GM18520 (cell line): Measurements from ENCODE around the gene TMX1.
A peak's percentile ranks its signal among the peaks of the same experiment; 100 is the strongest.

Source experiments
- ATAC-seq: cut with Tn5 transposase; IDR thresholded peaks from one replicate; pipeline ENCODE4 v1.9.1; 2021; ENCODE audit not compliant: unreplicated experiment

TMX1 gene

DNA sequence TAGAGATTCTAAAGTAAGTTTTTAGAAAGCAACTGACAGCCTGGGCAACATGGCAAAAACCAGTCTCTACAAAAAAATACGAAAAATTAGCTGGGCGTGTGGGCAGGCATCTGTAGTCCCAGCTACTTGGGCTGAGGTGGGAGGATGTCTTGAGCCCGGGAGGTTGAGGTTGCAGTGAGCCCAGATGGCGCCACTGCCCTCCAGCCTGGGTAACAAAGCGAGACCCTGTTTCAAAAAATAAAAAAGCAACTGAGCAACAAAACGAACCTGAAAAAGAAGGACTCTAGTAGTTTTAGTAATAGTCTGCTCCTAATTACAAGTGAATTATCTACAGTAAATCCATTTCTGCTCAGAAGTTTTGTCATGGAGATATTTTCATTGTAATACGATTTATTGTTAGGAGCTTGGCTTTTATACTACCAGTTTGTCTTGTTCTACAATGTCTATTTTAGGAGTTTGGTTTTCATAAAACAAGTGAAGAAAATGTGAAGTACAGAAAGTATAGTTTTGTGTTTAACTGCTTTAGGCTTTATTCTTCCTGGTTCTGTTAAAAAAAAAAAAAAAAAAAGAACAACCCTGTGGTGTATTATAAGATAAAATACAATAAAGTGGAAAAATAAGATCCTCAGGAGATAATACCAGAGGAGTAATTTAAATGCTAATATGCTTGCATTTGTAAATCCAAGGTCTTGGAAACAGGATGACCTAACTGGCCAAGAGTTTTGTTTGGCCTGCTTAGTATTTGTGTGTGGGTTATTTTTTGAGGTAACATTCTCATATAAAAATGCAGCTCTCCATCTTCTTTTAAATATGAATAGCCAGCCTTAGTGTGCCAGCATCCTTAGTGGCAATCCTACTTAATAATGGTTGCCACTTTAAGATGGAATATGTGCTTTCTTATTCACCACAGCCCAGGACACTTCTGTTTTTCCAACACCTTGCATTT lies 2.8 kb downstream of the TMX1 start:
- no peak for ATAC-seq

DNA sequence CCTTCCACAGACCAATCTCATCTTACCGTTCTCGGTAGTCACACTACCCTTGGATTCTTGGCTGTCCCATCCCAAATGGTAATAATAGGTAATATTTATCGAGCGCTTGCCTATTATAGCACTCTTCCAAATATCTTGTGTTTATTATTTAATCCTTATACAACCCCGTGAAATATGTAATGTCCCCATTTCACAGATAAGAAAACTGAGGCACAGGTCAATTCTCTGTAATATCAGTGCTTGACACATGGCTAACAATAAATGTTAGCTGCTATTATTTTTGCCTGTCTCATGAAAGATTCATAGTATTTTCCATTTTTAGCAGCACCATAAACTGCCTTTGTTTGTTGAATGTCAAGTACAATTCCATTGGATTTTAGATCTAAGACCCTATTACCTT lies 4.5 kb downstream of the TMX1 start:
- ATAC-seq = no peak

DNA sequence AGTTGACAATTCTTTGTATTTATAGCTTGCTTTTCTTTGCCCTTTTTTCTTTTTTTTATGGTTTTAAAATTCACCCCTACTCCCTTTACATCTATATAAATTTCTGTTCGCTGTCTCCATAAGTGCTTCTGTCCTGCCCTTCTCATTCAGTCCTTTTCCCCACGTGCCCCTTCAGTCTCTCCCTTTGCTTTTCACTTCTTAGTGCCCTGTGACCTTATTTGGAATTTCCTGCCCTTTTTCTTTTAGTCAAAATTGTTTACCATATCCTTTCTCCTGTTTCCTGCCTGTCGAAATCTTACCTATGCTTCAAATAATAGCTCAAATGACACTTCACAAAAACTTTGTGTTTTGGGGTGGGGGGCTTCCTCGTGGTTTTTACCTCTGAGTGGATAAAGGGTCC lies 6.0 kb downstream of the TMX1 start:
- no peak for ATAC-seq

DNA sequence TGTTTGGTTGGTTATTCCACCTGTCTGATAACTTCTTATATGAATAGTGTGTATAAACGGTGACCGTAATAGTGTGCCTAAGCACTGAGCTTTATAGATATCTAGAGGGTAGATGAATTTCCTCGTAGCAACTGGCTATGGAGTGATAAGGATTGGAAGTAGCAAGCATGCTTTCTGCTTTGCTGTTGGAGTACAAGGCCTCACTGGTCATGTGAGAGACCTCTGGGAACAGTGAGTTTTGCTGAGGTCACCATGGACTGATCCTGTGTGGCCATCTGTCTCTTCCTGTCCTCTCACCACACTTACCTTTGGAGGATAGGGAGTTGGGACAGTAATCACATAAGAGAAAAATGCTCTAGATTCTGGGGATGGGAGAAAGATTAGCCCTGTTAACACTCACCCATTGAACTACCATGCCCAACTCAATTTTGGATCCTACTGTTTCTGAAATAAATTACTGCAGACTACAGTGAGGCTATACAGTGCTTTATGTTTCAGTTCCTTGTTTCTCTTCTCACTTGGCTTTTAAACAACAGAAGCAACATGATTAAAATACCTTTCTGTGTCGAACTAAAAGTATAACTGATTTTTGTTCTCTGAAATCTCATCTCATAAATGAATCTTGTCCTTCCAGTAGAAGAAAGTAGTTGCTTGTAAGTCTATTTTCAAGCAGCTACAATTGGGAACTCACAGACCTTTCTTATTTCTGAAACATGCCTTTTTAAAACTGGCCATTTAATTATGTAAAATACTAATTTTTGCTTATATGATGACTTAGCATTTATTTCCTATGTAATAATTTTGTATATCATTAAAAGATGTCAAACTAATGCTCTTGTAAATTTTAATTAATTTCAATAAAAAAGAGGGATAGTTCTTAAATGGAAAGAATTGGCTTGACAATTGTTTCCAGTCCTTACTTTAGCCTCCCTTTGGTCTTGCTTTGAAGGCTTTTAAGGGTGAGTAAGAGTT lies 8.3 kb downstream of the TMX1 start:
- peak; percentile 54 for ATAC-seq

DNA sequence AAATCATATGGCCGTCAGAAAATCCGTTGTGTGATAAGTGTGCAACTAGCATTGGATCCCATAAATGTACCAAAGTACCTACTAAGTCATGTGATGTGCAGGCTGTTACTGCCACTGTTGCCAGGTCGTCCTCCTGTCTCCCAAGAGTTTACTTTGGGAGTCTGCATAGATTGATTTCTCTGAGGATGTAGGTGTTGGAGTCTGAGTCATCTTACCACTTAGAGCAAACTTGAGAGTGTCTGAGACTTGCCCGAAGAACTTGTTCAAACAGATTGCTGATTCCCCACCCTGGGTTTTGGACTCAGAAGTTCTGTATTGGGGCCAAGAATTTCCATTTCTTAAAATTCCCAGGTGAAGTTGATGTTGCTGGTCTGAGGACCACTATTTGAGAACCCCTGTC lies 11.4 kb downstream of the TMX1 start:
- ATAC-seq = no peak

DNA sequence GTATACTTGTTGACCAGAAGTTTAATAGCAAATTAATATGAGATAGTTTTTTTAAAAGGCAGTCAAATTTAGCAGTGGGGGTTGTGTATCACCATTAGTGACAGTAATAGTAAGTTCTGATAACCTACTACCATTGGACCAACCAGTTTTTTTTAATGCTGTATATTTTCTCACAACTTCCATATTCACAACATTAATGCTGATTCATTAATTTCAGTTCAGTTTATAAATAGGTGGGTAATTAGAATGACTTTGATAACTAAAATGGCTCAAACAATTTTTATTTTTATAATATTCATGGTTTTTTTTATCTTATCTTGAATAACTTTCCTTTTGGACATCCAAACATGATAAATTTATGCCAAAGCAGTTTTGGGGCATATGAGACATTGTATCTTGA lies 13.8 kb downstream of the TMX1 start:
- no peak for ATAC-seq

DNA sequence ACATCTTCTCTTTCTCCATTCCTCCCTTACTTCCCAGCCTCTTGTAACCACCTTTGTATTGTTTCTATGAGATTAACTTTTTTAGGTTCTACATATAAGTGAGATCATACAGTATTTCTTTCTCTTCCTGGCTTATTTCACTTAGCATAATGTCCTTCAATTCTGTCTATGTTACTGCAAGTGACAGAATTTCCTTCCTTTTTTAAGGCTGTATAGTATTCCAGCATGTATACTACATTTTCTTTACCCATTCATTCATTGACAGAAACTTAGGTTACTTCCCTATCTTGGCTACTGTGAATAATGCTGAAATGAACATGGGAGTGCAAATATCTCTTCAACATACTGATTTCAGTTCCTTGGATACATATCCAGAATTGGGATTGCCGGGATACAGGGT lies 18.2 kb downstream of the TMX1 start:
- ATAC-seq = no peak

DNA sequence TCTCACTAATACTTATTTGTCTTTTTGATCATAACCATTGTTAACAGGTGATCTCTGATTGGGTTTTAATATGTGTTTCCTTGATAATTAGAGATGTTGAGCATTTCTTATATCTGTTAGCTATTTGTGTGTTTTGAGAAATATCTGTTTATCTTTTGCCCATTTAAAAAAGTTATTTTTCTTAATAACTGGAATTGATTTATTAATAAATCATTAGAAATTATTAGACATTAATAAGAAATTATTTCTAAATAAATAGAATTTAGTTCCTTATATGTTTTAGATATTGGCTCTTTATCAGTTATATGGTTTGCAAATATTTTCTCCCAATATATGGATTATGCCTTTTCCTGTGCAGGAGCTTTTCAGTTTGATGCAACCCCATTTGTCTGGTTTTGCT lies 18.7 kb downstream of the TMX1 start:
- no peak for ATAC-seq

DNA sequence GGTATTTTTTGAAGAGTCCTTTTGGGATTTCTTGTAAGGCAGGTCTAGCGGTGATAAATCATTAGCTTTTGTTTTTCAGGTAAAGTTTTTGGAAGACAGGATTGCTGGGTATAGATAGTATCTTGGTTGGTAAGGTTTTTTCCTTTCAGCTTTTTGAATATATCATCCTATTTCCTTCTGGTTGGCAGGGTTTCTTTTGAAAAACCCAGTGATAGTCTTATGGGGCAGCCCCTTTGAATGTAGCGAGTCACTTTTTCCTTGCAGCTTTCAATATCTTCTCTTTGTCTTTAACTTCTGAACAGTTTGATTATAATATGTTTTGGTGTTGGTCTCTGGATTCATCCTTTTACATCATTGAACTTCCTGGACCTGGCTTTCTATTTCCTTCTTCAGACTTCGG lies 20.2 kb downstream of the TMX1 start:
- ATAC-seq = no peak

DNA sequence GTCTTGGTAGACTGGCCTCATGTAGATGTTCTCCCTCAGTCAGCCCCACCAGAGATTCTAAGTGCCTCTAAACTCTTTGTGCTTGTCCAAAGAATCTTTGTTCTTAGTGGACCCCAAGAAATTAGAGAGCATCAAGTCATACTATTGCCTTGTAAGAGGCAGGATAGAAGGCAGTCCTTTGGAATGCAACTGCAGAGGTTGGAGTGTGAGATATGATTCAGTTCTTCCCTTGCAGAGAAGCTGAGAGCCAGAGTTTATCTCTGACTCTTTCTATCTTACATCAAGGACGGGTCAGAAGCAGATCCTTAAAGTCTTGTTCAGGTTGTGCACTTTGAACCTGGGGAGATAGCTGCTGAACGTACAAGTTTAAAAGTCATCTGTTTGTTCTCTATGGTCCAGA lies 21.1 kb downstream of the TMX1 start:
- ATAC-seq = no peak

DNA sequence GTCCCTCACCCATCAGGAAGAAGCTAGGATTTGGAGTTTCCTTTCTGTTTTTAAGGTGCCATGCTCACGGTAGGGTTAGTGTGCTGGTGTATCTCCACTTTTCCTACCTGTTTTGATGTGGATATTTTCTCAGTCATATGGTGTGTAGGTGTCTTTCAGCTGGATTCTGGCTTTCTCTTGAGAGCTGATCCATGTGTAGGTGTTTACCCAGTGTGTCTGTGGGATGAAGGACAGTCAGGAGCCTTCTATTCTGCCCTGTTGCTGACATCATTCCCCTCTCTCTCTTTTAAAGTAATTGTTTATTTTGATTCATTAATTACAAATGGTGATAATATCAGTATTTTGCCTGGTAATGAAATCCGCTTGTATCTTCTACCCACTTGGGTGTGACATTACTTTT lies 22.8 kb downstream of the TMX1 start:
- no peak for ATAC-seq

DNA sequence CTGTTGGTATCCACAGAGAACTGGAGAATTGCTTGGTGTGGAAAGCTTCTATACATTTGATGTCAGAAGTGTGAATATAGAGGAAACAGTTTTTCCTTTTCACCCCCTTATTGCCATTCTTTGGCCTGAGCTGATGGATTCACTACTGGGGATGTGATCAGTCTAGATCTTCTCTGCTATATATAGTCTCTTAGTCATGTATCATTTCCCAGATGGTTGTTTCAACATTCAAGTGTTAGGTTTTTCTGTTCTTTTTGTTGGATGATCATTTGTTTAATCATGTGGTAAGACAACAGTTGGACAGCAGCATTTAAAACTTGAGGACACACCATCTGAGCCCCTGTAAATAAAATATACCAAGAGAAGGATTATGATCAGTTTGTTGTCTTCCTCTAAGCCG lies 29.6 kb downstream of the TMX1 start:
- ATAC-seq = no peak

DNA sequence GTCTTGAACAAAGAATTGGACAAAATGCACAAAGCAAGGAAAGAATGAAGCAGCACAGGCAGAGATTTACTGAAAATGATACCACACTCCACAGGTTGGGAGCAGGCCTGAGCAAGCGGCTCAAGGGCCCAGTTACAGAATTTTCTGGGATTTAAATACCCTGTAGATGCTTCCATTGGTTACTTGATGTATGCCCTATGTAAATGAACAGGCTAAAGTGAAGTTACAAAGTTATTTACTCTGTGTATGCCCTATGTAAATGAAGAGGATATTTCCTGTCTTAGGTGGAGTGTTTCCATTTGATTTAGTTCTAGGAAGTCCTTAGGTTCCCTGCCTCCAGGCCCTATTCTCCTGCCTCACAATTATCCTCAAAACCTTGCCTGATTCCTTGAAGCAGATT lies 36.6 kb downstream of the TMX1 start:
- ATAC-seq = no peak

DNA sequence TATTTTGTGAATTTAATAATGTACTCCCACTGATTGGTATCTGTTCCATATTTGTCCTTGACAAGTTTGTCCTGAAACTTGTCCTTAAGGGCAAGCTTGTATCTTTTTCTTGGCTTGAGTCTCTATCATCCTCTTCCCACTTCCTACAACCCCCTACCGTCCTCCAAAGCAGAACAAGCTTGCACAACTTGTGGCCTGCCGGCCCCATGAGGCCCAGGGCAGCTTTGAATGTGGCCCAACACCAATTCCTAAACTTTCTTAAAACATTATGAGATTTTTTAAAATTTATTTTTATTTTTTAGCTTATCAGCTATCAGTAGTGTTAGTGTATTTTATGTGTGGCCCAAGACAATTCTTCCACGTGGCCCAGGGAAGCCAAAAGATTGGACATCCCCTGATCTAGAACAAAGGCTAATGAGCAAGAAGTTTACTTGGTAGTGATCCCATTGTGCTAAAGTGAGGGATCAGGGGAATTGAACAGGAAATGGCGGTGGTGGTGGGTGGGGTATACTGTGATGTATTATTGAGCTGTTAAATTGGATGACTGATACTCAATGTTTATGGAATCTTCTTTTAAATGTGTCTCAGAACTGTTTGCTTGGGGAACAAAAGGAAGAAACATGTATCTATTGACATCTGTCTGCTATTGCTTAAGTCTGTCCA lies 37.8 kb downstream of the TMX1 start:
- no peak for ATAC-seq

DNA sequence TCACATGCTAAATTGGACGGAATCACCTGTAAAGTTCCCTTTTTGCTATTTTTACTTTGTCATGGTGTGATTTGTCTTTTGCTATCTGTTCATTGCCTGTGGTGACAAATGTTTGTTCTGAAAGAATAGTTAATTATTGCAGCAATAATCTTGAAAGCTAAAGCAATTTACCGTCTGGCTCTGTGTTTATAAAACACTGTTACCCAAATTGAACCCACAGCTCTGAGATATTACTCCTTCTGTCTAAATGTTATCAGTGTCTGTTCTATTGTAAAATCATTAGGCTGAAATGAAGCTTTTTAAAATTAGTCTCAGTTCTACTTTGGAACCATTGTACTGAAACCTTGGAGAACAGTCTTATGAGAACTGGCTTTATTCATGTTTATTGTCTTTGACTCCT lies 42.5 kb downstream of the TMX1 start:
- ATAC-seq = no peak

DNA sequence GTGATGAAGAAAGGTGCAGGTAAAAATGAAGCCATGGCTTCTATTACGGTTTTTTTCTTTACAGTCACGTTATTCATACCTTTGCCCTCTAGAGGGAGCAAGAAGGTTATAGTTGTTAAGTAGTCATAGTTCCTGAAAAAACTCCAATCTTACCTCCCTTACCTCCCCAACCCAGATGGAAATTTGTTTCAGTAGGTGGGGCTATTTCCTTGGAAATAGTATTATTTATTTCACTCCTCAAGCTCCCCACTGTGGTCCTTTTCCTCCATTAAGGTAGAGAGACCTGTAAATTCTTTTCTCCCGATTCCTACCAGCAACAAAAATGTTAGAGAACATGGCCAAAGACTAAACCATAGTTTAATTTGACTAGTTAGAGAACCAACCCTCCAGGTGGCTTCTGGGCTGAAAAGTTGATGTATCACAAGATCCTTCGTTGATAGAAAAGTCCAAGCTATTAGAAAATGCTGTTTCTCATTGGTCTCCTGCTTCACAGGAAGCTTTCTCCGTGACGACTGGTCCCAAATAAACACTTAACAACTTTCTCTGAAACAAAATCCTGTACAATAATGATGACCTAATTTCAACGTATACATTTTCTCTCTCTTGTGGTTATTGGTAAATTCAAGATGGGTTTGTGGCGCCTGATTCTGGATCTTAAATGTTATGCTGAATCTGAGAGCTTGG lies 43.5 kb downstream of the TMX1 start:
- ATAC-seq = no peak

DNA sequence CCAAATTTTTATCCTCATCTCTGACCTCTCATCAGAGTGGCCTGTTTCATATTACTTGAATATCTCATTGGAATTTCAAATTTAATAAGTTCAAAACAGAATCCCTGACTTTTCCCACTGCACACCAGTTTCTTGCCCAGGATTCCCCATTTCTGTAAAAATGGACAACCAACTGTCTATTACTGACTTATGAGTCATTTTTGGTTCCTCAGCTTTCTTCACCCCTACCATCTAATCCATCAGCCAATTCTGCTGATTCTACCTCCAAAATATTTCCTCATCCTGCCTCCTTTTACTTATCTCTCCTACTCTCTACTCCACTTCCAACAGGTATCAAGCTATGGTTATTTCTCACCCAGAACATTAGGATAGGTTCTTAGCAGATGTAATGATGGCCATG lies 44.2 kb downstream of the TMX1 start:
- no peak for ATAC-seq

DNA sequence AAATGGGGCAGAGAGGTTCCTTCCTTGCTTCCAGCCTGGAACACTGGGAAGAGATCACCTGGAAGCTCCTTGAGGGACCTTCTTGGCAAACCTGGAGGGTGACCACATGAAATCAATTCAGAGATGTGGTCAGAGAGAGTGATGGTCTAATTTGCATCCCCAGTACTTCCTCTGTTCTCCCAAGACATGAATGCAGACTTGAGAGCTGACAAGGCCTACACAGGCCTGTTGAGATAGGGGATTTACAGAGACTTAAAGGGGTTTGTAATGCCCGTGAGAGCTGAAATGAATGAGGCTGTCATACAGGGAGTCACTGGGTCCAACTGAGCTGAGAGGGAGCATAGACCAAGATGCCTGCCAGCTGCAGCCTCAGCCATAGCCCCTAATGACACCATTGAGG lies 45.1 kb downstream of the TMX1 start:
- no peak for ATAC-seq

DNA sequence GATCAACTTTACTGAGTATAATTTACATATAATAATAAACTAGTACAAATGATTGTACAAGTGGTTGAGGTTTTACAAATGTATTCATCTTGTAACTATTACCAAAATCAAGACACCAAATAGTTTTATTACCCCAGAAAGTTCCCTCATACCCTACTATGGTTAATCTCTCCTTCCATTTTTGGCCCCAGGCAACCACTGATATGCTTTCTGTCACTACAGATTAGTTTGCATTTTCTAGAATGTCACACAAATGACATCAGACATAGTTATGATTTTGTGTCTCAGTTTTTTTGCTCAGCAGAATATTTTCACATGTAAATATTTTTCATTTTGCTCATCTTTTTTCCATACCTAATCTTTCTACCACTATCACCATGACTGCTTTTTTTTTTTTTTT lies 49.1 kb downstream of the TMX1 start:
- ATAC-seq = no peak

DNA sequence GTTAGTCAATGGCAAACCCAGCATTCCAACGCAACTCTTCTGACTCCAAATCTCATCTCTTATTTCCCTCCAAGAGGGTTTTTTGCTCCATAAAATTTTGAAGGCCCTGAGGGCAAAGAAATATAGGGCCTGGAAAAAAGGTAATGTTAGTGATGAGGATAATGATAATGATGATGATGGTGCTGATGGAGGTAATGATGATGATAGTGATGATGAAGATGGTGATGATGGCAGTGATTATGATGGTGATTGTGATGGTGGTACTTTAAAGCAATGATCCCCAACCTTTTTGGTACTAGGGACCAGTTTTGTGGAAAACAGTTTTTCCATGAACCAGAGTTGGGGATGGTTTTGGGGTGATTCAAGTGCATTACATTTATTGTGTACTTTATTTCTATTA lies 50.1 kb downstream of the TMX1 start:
- ATAC-seq = no peak

DNA sequence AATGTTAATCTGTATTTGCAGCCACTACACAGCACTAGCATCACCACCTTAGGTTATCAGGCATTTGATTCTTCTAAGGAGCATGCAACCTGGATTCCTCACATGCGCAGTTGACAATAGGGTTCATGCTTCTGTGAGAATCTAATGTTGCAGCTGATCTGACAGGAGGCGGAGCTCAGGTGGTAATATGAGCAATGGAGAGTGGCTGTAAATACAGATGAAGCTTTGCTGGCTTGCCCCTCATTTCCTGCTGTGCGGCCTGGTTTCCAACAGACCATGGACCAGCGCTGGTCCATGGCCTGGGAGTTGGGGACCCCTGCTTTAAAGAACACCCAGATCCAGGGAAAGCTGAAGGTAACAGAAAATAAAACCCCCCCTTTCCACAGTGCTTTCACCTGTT lies 51.0 kb downstream of the TMX1 start:
- no peak for ATAC-seq
